ENCODE results near the gene ATP8B3.

The ATP8B3 gene

GRCh38 chr19:1857648-1858326 lies 45.7 kb upstream of the ATP8B3 start:
- no peak for TF ChIP-seq EGR1 (IDR thresholded peaks at IDR 0.05)
- no peak for TF ChIP-seq TAF1 (IDR thresholded peaks at IDR 0.05; ENCODE audit: low read depth)
- no peak for TF ChIP-seq RAD21 (IDR thresholded peaks at IDR 0.05; ENCODE audit: low read depth)
- no peak for TF ChIP-seq NFIC (IDR thresholded peaks at IDR 0.05)

GRCh38 chr19:1856698-1857603 lies 44.9 kb upstream of the ATP8B3 start:
- TF ChIP-seq EGR1 (IDR thresholded peaks at IDR 0.05) (no peak), YY1 (IDR thresholded peaks at IDR 0.05; ENCODE audit: low read depth) (0 out of 2 replicates have a peak, but pooled peaks have one; percentile 21)

GRCh38 chr19:1856345-1856697 lies 44.2 kb upstream of the ATP8B3 start:
- no peak for TF ChIP-seq NFIC (IDR thresholded peaks at IDR 0.05)
- TF ChIP-seq TAF1 (IDR thresholded peaks at IDR 0.05; ENCODE audit: low read depth) = no peak
- no peak for TF ChIP-seq FOXM1 (IDR thresholded peaks at IDR 0.05; ENCODE audit: borderline replicate concordance, low read depth)
- no peak for TF ChIP-seq ZBTB7A (IDR thresholded peaks at IDR 0.05; ENCODE audit: low read depth)
- TF ChIP-seq CEBPB (IDR thresholded peaks at IDR 0.05) = no peak
- no peak for TF ChIP-seq EGR1 (IDR thresholded peaks at IDR 0.05)
- TF ChIP-seq TEAD4 (IDR thresholded peaks at IDR 0.05) = no peak

GRCh38 chr19:1855828-1856255 lies 43.8 kb upstream of the ATP8B3 start:
- TF ChIP-seq MAX (IDR thresholded peaks at IDR 0.05) = no peak

- no peak for TF ChIP-seq MAX (IDR thresholded peaks at IDR 0.05)
- TF ChIP-seq YY1 (IDR thresholded peaks at IDR 0.05; ENCODE audit: low read depth) = 0 out of 2 replicates have a peak, but pooled peaks have one; percentile 25
These were observed 43.2 kb upstream of the ATP8B3 start for GRCh38 chr19:1855040-1855827.

GRCh38 chr19:1854542-1855039 lies 42.5 kb upstream of the ATP8B3 start:
- no peak for TF ChIP-seq REST (IDR thresholded peaks at IDR 0.05; ENCODE audit: low read depth)

GRCh38 chr19:1854039-1854541 lies 42.0 kb upstream of the ATP8B3 start:
- TF ChIP-seq YY1 (IDR thresholded peaks at IDR 0.05; ENCODE audit: low read depth) = no peak

GRCh38 chr19:1853295-1854038 lies 41.4 kb upstream of the ATP8B3 start:
- TF ChIP-seq RAD21 (IDR thresholded peaks at IDR 0.05; ENCODE audit: low read depth) (no peak; the same call in 1 of the 2 replicates), MAX (IDR thresholded peaks at IDR 0.05) (peak; percentile 39; the same call in 1 of the 2 replicates), USF1 (IDR thresholded peaks at IDR 0.05) (peak; percentile 92)

Data from Ishikawa (cell line).